Lower lobe of right lung (tissue), 2 donors: Measurements from ENCODE around the gene BST1. TPM values are rescaled to one million over a fixed set of nuclear protein-coding genes. Genes with fewer than 3 reads are reported as not detected.
A peak's percentile ranks its signal among the peaks of the same experiment; 100 is the strongest.

Source experiments
- ATAC-seq, 2 donors: fragments of 200-7000 bp; cut with Tn5 transposase; one replicate each; pipeline ENCODE4 v1.9.1; 2020 to 2022; ENCODE audit warnings: mild to moderate bottlenecking in 2 of 2, moderate library complexity in 2 of 2
- DNase-seq: peaks from one replicate; pipeline ENCODE4 v3.0.0-alpha.2; 2020
- H3K27ac ChIP-seq: fragments of 200-600 bp; one replicate; pipeline ENCODE4 v1.8.0; 2022
- H3K27me3 ChIP-seq: fragments of 200-600 bp; one replicate; pipeline ENCODE4 v1.8.0; 2022; ENCODE audit warnings: low read depth
- H3K36me3 ChIP-seq: fragments of 200-600 bp; one replicate; pipeline ENCODE4 v1.8.0; 2022; ENCODE audit warnings: mild to moderate bottlenecking
- H3K4me1 ChIP-seq: fragments of 200-600 bp; one replicate; pipeline ENCODE4 v1.8.0; 2022
- H3K4me3 ChIP-seq: fragments of 200-600 bp; one replicate; pipeline ENCODE4 v1.8.0; 2022; ENCODE audit warnings: mild to moderate bottlenecking
- H3K9me3 ChIP-seq: fragments of 200-600 bp; one replicate; pipeline ENCODE4 v1.8.0; 2022
- intact Hi-C: fragments of 100-400 bp; cut with DNase I; formaldehyde crosslinking; loops from one replicate; pipeline ENCODE4 v1.11.0; 2022
- total RNA-seq: library from RNA; stranded (reverse); fragmentation: NEBNext Ultra II Directional; extraction: Animal tissue kit (Norgen Biotek cat#: 25700); gene quantifications from one replicate; pipeline ENCODE4 v1.2.1, GENCODE V29; 2021
- TF ChIP-seq, protein P1 (sequence below): fragments of 200-600 bp; IDR thresholded peaks from one replicate; pipeline ENCODE4 v1.8.0; 2022; ENCODE audit warnings: antibody characterized with exemption, mild to moderate bottlenecking
- donor health status: DM: no; HTN: yes; CAD: no; lungs with severe emphysema.

The BST1 gene
- total RNA-seq, 1 donor from 2014 or later = 17.8 TPM

DNA sequence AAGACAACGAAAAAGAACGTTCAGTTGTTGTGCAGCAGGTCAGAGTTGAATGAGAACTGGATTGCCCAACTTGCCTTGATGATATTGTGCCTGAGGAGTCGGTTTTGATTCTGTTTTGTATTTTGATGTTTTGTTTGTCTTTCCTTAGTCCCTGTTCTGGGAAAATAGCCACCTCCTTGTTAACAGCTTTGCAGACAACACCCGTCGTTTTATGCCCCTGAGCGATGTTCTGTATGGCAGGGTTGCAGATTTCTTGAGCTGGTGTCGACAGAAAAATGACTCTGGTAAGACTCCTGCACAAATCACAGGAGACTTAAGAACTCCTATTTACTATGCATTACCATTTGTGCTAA lies 4.5 kb downstream of the BST1 start:
- H3K4me1 ChIP-seq = peaks cover 4% of the 10 kb centered on the region
- DNase-seq (no peak), ATAC-seq (no peak)
- no peaks in the 10 kb centered on the region for H3K9me3 ChIP-seq
- H3K4me3 ChIP-seq = no peak overlapping the region
- no peaks in the 10 kb centered on the region for H3K27me3 ChIP-seq
- TF ChIP-seq, protein P1, sequence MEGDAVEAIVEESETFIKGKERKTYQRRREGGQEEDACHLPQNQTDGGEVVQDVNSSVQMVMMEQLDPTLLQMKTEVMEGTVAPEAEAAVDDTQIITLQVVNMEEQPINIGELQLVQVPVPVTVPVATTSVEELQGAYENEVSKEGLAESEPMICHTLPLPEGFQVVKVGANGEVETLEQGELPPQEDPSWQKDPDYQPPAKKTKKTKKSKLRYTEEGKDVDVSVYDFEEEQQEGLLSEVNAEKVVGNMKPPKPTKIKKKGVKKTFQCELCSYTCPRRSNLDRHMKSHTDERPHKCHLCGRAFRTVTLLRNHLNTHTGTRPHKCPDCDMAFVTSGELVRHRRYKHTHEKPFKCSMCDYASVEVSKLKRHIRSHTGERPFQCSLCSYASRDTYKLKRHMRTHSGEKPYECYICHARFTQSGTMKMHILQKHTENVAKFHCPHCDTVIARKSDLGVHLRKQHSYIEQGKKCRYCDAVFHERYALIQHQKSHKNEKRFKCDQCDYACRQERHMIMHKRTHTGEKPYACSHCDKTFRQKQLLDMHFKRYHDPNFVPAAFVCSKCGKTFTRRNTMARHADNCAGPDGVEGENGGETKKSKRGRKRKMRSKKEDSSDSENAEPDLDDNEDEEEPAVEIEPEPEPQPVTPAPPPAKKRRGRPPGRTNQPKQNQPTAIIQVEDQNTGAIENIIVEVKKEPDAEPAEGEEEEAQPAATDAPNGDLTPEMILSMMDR = no peak
- no peaks in the 10 kb centered on the region for H3K36me3 ChIP-seq
- no peak overlapping the region for H3K27ac ChIP-seq
- intact Hi-C loops = no loop called here

DNA sequence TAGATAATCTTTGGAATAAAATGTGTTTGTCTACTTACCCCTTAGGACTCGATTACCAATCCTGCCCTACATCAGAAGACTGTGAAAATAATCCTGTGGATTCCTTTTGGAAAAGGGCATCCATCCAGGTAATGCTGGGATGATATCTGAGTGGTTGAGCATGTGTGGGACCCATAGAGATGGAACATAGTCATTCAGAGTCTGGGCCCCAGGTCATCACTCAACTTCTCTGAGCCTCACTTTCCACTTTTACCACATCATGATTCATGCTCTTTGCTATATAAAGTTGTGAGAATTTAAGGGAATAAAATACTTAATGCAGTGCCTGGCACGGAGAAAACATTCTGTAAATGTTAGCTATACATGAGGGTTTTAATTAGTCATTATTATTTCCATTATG lies 8.9 kb downstream of the BST1 start:
- ATAC-seq = no peak
- Histone ChIP-seq H3K36me3 (no peaks in the 10 kb centered on the region), H3K27ac (no peak overlapping the region), H3K27me3 (no peaks in the 10 kb centered on the region), H3K4me1 (peaks cover 8% of the 10 kb centered on the region), H3K9me3 (no peaks in the 10 kb centered on the region), H3K4me3 (no peak overlapping the region)
- no peak for DNase-seq
- TF ChIP-seq, protein P1 = no peak
- intact Hi-C loops = no loop called here

DNA sequence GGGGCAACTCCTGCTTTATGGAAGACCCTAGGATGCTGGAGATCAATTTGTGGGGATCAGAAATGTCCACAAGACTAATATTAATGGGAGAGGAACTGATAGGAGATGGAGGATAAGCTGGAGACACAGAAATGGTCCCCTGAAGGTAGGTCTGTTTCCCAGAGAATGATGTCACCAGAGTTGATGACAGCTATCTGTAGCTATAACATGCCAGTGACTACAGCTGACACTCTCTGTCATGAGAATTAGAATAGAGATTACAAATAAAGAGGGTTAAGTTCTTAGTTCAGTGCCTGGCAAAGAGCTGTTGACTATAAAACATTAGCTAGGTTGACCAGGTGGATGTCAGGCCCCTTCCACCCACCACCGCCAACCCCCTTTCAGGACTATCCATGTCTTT lies 9.3 kb downstream of the BST1 start:
- no peak for ATAC-seq
- H3K9me3 ChIP-seq = no peaks in the 10 kb centered on the region
- H3K27ac ChIP-seq = no peak overlapping the region
- TF ChIP-seq, protein P1 = no peak
- no peaks in the 10 kb centered on the region for H3K36me3 ChIP-seq
- H3K4me1 ChIP-seq = peaks cover 13% of the 10 kb centered on the region
- intact Hi-C loops = no loop called here
- no peak for DNase-seq
- H3K4me3 ChIP-seq = no peak overlapping the region
- no peaks in the 10 kb centered on the region for H3K27me3 ChIP-seq

DNA sequence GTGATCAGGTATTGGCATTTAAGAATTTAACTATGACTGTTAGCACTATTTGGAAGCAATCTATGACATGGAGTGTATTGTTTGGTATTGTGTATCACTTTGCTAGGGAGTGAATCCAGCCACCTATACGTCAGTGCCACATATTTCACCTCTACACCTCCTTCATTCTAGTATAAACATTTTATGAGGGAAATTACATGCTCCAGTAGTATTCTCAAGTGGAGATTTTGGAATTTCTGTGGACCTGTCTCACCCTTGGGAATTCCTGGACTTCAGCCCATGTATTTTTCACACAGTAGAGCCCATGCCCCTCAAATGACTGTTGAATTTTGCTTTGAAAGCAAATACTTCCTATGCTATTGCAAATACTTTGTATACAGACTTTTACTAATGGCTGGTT lies 11.3 kb downstream of the BST1 start:
- Histone ChIP-seq H3K9me3 (no peaks in the 10 kb centered on the region), H3K36me3 (no peaks in the 10 kb centered on the region), H3K27ac (no peak overlapping the region), H3K27me3 (no peaks in the 10 kb centered on the region), H3K4me1 (peaks cover 20% of the 10 kb centered on the region), H3K4me3 (no peak overlapping the region)
- TF ChIP-seq, protein P1 = no peak
- no peak for DNase-seq
- intact Hi-C loops = no loop called here
- peak; percentile 29 to 68 for ATAC-seq

DNA sequence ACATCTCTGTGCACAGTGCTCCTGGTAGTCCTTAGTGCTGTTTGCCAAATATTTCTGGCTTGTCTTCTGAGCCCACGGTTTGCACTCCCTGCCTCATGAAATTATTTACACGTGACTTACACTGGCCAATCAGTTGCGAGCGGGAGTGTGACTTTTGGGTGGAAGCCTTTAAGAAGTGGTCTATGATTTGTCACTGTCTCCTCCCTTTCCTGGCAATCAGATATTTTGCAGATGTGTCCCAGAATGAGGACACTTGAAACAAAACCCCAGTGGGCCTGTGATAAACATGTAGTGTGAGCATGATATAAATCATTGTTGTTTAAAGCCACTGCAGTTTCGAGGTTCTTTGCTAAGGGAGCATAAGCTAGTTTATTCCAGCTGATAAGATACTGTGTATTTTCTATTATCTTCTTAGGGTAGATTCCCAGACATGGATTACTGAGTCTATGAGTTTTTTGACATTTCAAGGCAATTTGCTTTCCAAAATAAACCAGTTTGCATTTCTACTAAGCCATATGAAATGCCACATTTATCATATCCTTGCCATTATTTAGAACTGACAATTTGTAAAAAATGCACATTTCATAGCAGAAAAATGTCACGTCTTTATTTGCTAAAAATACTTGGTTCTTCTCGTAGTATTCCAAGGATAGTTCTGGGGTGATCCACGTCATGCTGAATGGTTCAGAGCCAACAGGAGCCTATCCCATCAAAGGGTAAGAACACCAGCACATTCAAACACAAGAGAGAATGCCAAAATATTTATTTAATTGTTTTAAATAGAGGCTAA lies 12.0 kb downstream of the BST1 start:
- DNase-seq (no peak), ATAC-seq (peak in 1 of 2 donors; percentile 51)
- TF ChIP-seq, protein P1 = no peak
- Histone ChIP-seq H3K27ac (no peak overlapping the region), H3K9me3 (no peaks in the 10 kb centered on the region), H3K36me3 (no peaks in the 10 kb centered on the region), H3K4me3 (no peak overlapping the region), H3K4me1 (peaks cover 20% of the 10 kb centered on the region), H3K27me3 (no peaks in the 10 kb centered on the region)
- intact Hi-C loops = no loop called here
